ENCODE data around the gene TMEM72.

DNA sequence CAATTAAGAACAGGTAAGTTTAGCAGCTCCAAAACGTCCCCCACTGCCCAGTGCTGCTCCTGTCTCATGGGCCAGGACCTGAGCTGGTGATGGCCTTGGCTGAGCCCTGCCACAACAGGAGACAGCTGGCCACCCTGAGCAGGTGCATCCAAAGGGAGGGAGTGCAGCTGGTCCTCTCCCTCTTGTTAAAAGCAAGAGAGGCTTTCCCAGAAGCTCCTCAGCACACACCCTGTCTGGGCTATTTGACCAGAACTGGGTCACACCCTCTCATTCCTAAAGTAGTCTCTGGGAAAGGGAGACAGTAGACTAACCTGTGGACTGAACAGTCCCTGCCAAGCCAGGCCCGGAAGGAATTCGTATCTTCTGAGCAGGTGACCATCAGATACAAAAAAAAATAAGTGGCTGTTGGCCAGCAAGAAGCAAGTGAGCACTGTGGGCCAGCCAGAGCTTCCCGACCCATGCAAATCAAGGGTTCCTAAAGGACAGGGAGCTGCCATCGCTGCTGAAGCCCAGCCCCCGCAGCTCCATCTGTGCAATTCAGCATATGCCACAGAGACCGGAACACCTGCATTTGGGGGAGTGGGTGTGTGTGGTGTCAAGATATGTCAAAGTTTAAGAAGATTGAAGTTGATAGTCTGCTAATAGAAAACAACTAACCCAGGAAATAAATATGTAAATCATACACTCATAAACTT, 2.1 kb upstream of the TMEM72 start:
- TF ChIP-seq EZH2 (IDR thresholded peaks at IDR 0.05) (no peak), FOXP2 (optimal IDR thresholded peaks at IDR 0.05; ENCODE audit: control extremely low read depth, extremely low read length, insufficient read depth) (no peak), POLR2AphosphoS5 (IDR thresholded peaks at IDR 0.05; ENCODE audit: borderline replicate concordance, low read depth, low read length) (no peak)
